ENCODE measurements around the gene ZNF224. TPM values are rescaled to one million over a fixed set of nuclear protein-coding genes. Genes with fewer than 3 reads are reported as not detected.

Gene ZNF224
- total and polyA plus RNA-seq, 2 of the 13 experiments (the other 11 are each of a cell fraction or from before 2014, with no cell fraction given), result 13.0 to 16.1 TPM

DNA sequence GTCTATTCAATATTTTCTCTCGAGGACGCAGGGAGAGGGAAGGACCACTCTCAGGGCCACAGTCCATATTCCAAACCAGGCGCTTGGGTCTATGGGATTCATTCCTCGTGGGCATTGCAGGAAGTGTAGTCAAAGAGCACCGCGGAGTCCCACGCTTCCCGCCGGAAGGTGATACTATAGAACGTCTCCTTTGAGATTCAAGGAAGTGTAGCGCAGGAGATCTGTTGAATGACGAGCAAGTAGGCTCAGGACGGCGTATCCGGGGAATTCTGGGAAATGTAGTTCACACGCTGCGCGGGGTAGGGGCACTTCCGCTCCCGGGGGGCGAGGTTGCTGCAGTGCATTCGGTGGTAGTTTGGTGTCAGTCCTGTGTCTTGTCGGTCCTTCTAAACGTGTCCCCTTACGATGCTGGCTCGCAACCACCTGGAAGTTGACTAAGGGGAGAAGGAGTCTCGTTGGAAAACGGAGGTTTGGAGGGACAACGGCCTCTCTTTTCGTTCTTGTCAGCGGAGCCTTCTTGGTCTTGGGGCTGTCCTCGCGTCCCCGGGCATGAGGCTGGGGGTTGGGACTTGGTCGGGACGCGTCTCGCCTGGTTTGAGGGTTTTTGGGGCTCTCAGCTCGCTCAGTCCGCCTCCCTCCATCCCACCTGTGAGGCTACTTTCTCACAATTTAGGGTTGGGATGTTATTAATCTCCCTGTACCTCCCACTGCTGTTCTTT is 22.2 kb upstream of the ZNF224 start, which contains the start of gene ZNF284 (continued):
- TF ChIP-seq FOXO1 (CRISPR knock-in tag; IDR thresholded peaks at IDR 0.05) (peak; percentile 49; the same call in 1 of the 2 replicates), NRL (CRISPR knock-in tag; IDR thresholded peaks at IDR 0.05; ENCODE audit: borderline replicate concordance) (peak; percentile 20; the same call in 1 of the 2 replicates), ISL2 (CRISPR knock-in tag; IDR thresholded peaks at IDR 0.05) (peak; percentile 30; the same call in 1 of the 2 replicates), MED8 (CRISPR knock-in tag; IDR thresholded peaks at IDR 0.05; ENCODE audit: insufficient replicate concordance) (no peak), MTA3 (CRISPR knock-in tag; IDR thresholded peaks at IDR 0.05) (no peak), FOXM1 (CRISPR knock-in tag; IDR thresholded peaks at IDR 0.05) (no peak), ZNF7 (CRISPR knock-in tag; IDR thresholded peaks at IDR 0.05) (no peak), NFE2L2 (IDR thresholded peaks at IDR 0.05; ENCODE audit: low read length) (no peak), ZNF615 (CRISPR knock-in tag; IDR thresholded peaks at IDR 0.05; ENCODE audit: borderline replicate concordance) (no peak), MEIS1 (CRISPR knock-in tag; IDR thresholded peaks at IDR 0.05; ENCODE audit: borderline replicate concordance) (no peak), HNF4A (CRISPR knock-in tag; IDR thresholded peaks at IDR 0.05) (no peak; the same call in 1 of the 2 replicates), ATF1 (CRISPR knock-in tag; IDR thresholded peaks at IDR 0.05) (peak; percentile 86), GTF2F1 (IDR thresholded peaks at IDR 0.05; ENCODE audit: low read length) (no peak), ZNF501 (CRISPR knock-in tag; IDR thresholded peaks at IDR 0.05) (peak; percentile 73; the same call in 1 of the 2 replicates), BRCA1 (CRISPR knock-in tag; IDR thresholded peaks at IDR 0.05) (no peak), ZKSCAN5 (CRISPR knock-in tag; IDR thresholded peaks at IDR 0.05) (no peak)
- TF ChIP-seq, protein P1, sequence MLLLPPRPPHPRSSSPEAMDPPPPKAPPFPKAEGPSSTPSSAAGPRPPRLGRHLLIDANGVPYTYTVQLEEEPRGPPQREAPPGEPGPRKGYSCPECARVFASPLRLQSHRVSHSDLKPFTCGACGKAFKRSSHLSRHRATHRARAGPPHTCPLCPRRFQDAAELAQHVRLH (CRISPR knock-in tag; IDR thresholded peaks at IDR 0.05; ENCODE audit: borderline replicate concordance, low read depth), result no peak
- TF ChIP-seq, protein P2, sequence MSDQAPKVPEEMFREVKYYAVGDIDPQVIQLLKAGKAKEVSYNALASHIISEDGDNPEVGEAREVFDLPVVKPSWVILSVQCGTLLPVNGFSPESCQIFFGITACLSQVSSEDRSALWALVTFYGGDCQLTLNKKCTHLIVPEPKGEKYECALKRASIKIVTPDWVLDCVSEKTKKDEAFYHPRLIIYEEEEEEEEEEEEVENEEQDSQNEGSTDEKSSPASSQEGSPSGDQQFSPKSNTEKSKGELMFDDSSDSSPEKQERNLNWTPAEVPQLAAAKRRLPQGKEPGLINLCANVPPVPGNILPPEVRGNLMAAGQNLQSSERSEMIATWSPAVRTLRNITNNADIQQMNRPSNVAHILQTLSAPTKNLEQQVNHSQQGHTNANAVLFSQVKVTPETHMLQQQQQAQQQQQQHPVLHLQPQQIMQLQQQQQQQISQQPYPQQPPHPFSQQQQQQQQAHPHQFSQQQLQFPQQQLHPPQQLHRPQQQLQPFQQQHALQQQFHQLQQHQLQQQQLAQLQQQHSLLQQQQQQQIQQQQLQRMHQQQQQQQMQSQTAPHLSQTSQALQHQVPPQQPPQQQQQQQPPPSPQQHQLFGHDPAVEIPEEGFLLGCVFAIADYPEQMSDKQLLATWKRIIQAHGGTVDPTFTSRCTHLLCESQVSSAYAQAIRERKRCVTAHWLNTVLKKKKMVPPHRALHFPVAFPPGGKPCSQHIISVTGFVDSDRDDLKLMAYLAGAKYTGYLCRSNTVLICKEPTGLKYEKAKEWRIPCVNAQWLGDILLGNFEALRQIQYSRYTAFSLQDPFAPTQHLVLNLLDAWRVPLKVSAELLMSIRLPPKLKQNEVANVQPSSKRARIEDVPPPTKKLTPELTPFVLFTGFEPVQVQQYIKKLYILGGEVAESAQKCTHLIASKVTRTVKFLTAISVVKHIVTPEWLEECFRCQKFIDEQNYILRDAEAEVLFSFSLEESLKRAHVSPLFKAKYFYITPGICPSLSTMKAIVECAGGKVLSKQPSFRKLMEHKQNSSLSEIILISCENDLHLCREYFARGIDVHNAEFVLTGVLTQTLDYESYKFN (CRISPR knock-in tag; conservative IDR thresholded peaks at IDR 0.05), result 0 out of 2 replicates have a peak, but pooled peaks have one; percentile 15
- TF ChIP-seq, protein P3, sequence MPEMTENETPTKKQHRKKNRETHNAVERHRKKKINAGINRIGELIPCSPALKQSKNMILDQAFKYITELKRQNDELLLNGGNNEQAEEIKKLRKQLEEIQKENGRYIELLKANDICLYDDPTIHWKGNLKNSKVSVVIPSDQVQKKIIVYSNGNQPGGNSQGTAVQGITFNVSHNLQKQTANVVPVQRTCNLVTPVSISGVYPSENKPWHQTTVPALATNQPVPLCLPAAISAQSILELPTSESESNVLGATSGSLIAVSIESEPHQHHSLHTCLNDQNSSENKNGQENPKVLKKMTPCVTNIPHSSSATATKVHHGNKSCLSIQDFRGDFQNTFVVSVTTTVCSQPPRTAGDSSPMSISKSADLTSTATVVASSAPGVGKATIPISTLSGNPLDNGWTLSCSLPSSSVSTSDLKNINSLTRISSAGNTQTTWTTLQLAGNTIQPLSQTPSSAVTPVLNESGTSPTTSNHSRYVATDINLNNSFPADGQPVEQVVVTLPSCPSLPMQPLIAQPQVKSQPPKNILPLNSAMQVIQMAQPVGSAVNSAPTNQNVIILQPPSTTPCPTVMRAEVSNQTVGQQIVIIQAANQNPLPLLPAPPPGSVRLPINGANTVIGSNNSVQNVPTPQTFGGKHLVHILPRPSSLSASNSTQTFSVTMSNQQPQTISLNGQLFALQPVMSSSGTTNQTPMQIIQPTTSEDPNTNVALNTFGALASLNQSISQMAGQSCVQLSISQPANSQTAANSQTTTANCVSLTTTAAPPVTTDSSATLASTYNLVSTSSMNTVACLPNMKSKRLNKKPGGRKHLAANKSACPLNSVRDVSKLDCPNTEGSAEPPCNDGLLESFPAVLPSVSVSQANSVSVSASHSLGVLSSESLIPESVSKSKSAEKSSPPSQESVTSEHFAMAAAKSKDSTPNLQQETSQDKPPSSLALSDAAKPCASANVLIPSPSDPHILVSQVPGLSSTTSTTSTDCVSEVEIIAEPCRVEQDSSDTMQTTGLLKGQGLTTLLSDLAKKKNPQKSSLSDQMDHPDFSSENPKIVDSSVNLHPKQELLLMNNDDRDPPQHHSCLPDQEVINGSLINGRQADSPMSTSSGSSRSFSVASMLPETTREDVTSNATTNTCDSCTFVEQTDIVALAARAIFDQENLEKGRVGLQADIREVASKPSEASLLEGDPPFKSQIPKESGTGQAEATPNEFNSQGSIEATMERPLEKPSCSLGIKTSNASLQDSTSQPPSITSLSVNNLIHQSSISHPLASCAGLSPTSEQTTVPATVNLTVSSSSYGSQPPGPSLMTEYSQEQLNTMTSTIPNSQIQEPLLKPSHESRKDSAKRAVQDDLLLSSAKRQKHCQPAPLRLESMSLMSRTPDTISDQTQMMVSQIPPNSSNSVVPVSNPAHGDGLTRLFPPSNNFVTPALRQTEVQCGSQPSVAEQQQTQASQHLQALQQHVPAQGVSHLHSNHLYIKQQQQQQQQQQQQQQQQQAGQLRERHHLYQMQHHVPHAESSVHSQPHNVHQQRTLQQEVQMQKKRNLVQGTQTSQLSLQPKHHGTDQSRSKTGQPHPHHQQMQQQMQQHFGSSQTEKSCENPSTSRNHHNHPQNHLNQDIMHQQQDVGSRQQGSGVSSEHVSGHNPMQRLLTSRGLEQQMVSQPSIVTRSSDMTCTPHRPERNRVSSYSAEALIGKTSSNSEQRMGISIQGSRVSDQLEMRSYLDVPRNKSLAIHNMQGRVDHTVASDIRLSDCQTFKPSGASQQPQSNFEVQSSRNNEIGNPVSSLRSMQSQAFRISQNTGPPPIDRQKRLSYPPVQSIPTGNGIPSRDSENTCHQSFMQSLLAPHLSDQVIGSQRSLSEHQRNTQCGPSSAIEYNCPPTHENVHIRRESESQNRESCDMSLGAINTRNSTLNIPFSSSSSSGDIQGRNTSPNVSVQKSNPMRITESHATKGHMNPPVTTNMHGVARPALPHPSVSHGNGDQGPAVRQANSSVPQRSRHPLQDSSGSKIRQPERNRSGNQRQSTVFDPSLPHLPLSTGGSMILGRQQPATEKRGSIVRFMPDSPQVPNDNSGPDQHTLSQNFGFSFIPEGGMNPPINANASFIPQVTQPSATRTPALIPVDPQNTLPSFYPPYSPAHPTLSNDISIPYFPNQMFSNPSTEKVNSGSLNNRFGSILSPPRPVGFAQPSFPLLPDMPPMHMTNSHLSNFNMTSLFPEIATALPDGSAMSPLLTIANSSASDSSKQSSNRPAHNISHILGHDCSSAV (CRISPR knock-in tag; IDR thresholded peaks at IDR 0.05; ENCODE audit: borderline replicate concordance), result no peak

Measured in HepG2 (cell line).